ENCODE data around the gene PARP15. TPM values are rescaled to one million over a fixed set of nuclear protein-coding genes. Genes with fewer than 3 reads are reported as not detected.

PARP15 gene
- 1 to 10 TPM; 2.5 to 3.5 TPM for total RNA-seq
- long read RNA-seq, donor 1, partial matches to known transcripts: 0 of 1 reads
- long read RNA-seq, donor 1, other reads (novel, unspliced or antisense): 1 of 1 reads
- long read RNA-seq, donor 2, partial matches to known transcripts: 0 of 1 reads
- long read RNA-seq, donor 2, other reads (novel, unspliced or antisense): 1 of 1 reads

DNA sequence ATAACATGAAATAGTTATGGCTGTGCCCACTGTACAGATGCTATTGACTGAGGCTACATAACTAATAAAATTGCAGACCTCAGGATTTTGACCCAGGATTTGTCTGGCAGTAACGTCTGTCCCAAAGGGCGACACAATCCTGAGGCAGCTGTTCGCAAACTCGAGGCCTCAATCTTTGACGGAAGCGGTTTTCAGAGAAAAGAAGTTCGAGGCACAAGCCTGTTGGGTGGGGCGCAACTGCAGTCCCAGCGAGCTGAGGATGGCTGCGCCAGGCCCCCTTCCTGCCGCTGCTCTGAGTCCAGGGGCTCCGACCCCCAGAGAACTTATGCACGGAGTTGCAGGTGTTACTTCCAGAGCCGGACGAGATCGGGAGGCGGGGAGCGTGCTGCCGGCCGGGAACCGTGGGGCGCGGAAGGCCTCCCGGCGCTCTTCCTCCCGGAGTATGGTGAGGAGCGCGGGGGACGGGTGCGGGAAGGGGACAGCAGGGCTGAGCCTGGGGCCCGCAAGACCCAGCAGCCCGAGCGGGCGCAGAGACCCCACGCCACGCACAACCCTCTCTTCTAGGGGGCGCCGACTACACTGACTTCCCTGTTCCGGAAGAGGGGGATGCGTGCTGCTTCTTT lies at the start of gene PARP15:
TSS of gene PARP15 (plus strand) at position 242 of the 623 bp plus-strand sequence. CDS start at position 260, 18 bp downstream.
- peak; percentile 76 for DNase-seq (ENCODE audit: low spot score)
- intact Hi-C loops (cut with DNase I): no loop called here

DNA sequence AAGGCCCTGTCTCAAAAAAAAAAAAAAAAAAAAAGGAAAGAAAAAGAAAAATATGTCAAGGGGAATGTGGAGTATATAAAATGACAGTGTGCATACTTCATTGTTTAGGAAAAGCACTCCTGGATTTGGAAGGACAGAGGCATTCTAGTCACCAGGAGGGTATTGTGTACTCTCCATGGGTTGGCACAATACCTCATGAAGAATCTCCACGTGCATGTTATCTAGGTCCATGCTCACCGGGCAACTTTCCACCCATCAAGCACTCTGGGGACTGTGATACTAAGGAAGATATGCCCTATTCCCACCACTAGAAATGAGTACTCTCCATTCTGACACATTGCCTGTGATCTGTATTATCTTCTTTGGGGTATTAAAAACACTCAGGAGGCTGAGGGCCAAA lies 47.3 kb upstream of the PARP15 start:
- intact Hi-C loops (cut with DNase I): no loop called here
- no peak for DNase-seq (ENCODE audit: low spot score)

- intact Hi-C loops (cut with DNase I): no loop called here
- no peak for DNase-seq (ENCODE audit: low spot score)
Observed at GRCh38 chr3:122533480-122533879, 44.0 kb upstream of the PARP15 start.

GRCh38 chr3:122533931-122534334 lies 43.5 kb upstream of the PARP15 start:
- intact Hi-C loops (cut with DNase I): no loop called here
- no peak for DNase-seq (ENCODE audit: low spot score)

DNA sequence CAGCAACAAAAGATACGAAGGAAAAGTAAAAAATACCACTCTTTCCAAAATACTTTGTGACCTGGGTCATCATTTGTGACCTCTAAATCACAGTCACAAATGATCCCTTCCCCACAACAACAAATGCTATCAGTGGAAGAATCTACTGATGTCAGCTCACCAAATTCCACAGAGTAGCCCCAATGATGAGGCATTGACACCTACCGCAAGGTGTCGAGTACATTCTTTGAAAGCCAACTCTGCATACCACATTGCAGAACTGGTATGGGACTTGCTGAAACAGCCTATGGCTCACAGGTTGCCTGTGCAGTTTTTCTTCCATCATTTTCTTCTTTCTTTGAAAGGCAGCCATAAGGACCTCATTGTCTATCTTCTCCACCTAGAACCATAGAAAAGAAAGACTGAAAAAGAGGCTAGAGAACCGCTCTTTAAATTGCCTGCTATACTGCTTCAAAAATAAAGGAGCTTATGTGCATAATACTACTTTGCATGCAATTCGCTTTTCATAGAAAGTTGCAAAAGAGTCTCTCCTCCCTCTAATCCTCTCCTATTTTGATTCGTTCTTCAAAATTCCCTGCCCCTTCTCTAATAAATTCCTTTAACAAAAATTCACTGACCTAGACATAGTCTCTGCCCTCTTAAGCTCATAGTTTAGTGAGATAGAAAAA lies 41.4 kb upstream of the PARP15 start:
- intact Hi-C loops (cut with DNase I): no loop called here
- no peak for DNase-seq (ENCODE audit: low spot score)

DNA sequence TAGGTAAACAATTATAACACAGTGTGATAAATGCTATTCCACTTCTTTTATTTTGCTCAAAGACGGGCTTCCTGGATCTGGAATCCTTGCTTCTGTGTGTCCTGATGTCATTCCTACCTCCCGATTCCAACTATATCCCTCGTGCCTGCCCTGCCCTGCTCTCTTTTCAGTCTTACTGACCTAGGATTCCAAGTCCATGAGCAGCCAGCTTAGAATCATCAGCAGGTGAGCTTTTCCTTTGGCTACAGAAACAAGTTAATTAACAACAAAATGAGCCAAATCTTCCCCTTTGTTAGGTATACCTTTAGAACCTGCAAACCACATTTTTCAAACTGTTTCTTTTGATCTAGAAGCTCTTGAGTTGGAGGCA lies 40.8 kb upstream of the PARP15 start:
- DNase-seq (ENCODE audit: low spot score): no peak
- intact Hi-C loops (cut with DNase I): no loop called here

- DNase-seq (ENCODE audit: low spot score): no peak
Observed at GRCh38 chr3:122538956-122539490, 38.4 kb upstream of the PARP15 start.

DNA sequence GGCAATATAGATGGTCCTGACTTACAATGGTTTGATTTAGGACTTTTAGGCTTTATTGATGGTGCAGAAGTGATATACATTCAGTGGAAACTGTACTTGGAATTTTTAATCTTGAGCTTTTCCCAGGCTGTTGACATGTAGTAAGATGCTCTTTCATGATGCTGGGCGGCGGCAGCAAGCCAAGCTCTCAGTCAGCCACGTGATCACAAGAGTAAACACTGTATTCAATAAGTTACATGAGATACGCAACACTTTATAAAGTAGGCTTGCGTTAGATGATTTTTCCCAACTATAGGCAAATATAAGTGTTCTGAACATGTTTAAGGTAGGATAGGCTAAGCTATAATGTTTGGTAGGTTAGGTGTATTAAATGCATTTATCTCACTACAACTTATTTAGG lies 31.3 kb upstream of the PARP15 start:
- DNase-seq (ENCODE audit: low spot score): no peak
- intact Hi-C loops (cut with DNase I): no loop called here

More at GRCh38 chr3:122538956-122539490, 38.4 kb upstream of the PARP15 start:
- intact Hi-C loops (cut with DNase I): no loop called here

DNA sequence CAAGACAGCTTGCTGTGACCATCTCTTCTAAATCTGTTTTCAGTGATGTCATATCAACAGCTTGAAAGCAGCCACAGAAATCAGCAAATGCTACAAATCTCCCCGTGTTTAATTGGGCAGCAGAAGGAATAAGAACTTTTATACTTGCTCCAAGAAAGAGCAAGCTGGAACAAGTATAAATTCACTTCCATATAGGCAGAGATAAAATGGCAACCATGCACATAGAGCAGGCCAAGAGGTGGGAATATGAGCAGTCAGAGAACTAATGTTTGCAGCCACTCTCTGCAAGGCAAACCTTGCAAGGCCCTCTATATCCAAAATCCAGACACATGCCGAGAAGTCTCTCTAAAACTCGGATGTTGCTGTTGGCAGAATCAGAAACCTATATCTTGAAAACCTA lies 29.4 kb upstream of the PARP15 start:
- DNase-seq (ENCODE audit: low spot score): no peak
- intact Hi-C loops (cut with DNase I): no loop called here

- intact Hi-C loops (cut with DNase I): no loop called here
- DNase-seq (ENCODE audit: low spot score): no peak
Observed at GRCh38 chr3:122548619-122549018, 28.8 kb upstream of the PARP15 start.

DNA sequence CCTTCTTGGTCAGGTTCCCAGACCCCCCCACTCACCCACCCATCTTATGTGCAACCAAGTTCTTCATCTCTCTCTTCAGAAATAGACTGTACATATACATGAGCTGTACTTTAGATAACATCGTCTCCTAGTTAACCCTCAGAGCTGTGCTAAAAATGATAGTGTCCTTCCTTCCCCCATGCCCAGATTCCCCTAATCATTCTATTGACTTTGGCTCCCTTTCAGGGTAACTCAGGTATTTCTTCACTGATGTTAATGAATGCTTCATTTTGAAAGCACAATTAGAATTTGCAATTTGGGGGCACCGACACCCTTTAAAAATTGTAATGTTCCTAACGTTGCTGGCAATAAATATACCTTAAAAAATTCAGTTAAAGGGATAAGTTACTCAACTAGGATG lies 24.3 kb upstream of the PARP15 start:
- intact Hi-C loops (cut with DNase I): no loop called here
- DNase-seq (ENCODE audit: low spot score): no peak

- intact Hi-C loops (cut with DNase I): no loop called here
- no peak for DNase-seq (ENCODE audit: low spot score)
Observed at GRCh38 chr3:122555275-122556071, 22.0 kb upstream of the PARP15 start.

DNA sequence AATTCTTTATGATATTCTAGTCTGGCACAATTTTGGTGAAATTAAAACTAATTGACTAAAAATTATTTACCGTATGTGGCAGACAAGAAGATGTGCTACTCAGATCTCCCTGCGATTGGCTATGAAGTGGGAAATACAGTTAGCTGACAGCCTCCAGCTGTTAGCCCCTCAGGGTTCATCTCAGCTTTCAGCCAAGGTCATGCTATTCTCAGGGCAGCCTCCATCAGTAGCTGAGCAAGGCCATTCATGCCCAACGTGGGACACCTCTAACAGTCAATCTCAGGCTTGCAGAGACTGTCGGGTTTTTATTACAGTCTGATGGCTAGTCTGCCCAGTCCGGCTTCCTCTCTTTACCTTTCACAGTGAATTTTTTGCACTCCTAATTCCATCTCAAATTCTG lies 20.1 kb upstream of the PARP15 start:
- intact Hi-C loops (cut with DNase I): no loop called here
- DNase-seq (ENCODE audit: low spot score): no peak

GRCh38 chr3:122558605-122559004 lies 18.8 kb upstream of the PARP15 start:
- DNase-seq (ENCODE audit: low spot score): no peak
- intact Hi-C loops (cut with DNase I): no loop called here

DNA sequence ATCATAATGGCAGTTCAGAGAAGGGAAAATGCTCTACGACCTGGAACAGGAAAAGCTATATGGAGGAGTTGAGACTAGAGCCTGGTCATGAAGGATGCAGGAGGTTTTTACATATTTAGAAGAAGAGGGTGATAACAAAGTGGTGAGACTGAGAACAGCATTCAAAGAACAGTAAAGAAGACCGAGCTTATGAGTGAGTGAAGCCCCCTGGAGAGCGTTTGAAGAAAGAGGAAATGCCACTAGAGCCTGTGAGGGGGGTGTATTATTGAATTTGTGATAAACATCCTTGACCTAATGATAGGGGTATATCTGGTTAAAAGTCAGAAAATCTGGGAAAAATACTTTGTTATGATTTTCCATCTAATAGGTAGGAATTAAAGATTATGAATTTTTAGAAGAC lies 17.5 kb upstream of the PARP15 start:
- intact Hi-C loops (cut with DNase I): loop anchor here (5.0 kb wide), 2 partner anchors 117 to 122 kb away; partner anchors contain the start of gene PARP14 (in 1 of the 2)
- DNase-seq (ENCODE audit: low spot score): no peak

DNA sequence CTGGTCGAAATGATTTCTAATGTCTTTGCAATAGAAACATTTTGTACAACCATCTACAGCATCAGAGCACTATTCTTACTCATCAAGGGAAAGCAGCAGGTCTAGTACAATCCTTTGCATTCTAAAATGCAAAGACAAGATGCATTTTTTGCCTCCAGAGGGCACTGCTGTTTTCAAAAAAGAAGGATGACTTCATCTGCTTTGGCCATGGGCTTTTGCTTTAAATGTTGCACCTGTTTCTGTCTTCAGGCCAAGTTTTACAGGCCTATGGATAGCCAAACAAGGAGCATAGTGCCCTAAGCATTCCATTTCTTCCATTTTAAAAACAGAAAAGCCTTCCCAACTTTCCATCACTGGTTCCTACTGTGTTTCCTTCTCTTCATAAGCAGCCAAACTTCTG lies 16.8 kb upstream of the PARP15 start:
- intact Hi-C loops (cut with DNase I): loop anchor here (5.0 kb wide), 2 partner anchors 117 to 122 kb away; partner anchors contain the start of gene PARP14 (in 1 of the 2)
- DNase-seq (ENCODE audit: low spot score): no peak

GRCh38 chr3:122562923-122563716 lies 14.3 kb upstream of the PARP15 start:
- intact Hi-C loops (cut with DNase I): loop anchor here (5.0 kb wide), 2 partner anchors 114 to 119 kb away; partner anchors contain the start of gene PARP14 (in 1 of the 2)
- DNase-seq (ENCODE audit: low spot score): no peak

DNA sequence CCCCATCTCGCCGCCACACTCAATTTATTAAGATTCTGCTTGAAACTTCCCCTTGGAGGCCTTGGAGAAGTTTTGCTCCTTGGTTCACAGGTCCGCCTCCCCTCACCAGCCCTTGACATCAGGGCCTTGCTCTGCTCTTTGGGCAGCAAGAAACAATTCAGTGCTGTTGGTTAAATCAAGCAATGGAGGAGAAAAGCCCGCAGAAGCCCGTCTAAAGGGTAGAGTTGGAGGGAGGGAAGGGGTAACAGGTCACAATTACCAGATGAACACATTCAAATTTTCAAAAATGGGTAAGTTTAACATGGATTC lies 13.8 kb upstream of the PARP15 start:
- DNase-seq (ENCODE audit: low spot score): no peak
- intact Hi-C loops (cut with DNase I): loop anchor here (5.0 kb wide), 2 partner anchors 114 to 119 kb away; partner anchors contain the start of gene PARP14 (in 1 of the 2)
